Naive thymus-derived CD8-positive, alpha-beta T cell (primary cell): ENCODE data around the gene ADRM1. TPM values are rescaled to one million over a fixed set of nuclear protein-coding genes. Genes with fewer than 3 reads are reported as not detected.

Experiments used
- ATAC-seq, 2 donors: fragments of 150-1000 bp; cut with Tn5 transposase in 1 of 2; sonication (Bioruptor Pico), chemical (Tn5 transposase) in 1 of 2; 1 replicate in 1 of 2; 2 replicates in 1 of 2; pipeline ENCODE4 v1.10.0; 2021; ENCODE audit warnings: mild to moderate bottlenecking in 2 of 2, moderate library complexity in 2 of 2
- POLR2A ChIA-PET: fragments of 350-600 bp; sonication (Branson Sonifier 250); formaldehyde crosslinking; loops from one replicate; lab custom pipeline; 2021; ENCODE audit warnings: antibody characterized with exemption; lab: Charles Lee
- DNase-seq, 10 donors: peaks; one replicate each; pipeline versions ENCODE4 v3.0.0 to v3.0.0-alpha.2; 2020 to 2022
- H3K27ac Mint-ChIP-seq, 10 donors: one replicate each; pipeline ENCODE4 v1.8.0; 2020 to 2022; ENCODE audit warnings: mild to moderate bottlenecking in 10 of 10, mixed read lengths in 10 of 10, moderate library complexity in 4 of 10, inconsistent platforms in 1 of 10
- H3K27me3 Mint-ChIP-seq, 5 donors: one replicate each; pipeline ENCODE4 v1.8.0; 2021 to 2022; ENCODE audit warnings: mixed read lengths in 5 of 5
- H3K36me3 Mint-ChIP-seq, 3 donors: one replicate each; pipeline ENCODE4 v1.8.0; 2020 to 2022; ENCODE audit warnings: mixed read lengths in 3 of 3, mild to moderate bottlenecking in 2 of 3, inconsistent platforms in 1 of 3
- H3K4me1 Mint-ChIP-seq, 4 donors: one replicate each; pipeline ENCODE4 v1.8.0; 2021 to 2022; ENCODE audit warnings: mixed read lengths in 4 of 4
- H3K4me3 Mint-ChIP-seq, 10 donors: one replicate each; pipeline ENCODE4 v1.8.0; 2020 to 2022; ENCODE audit warnings: mild to moderate bottlenecking in 10 of 10, mixed read lengths in 10 of 10, moderate library complexity in 6 of 10, inconsistent platforms in 1 of 10
- H3K9me3 Mint-ChIP-seq, 9 donors: one replicate each; pipeline ENCODE4 v1.8.0; 2020 to 2022; ENCODE audit warnings: mixed read lengths in 9 of 9, mild to moderate bottlenecking in 3 of 9, inconsistent platforms in 1 of 9, moderate library complexity in 1 of 9
- polyA plus RNA-seq, 3 donors: library from polyadenylated mRNA; unstranded; fragments of 300-500 nt; fragmentation: Illumina TruSeq; gene quantifications; one replicate each; pipeline ENCODE4 v1.2.3, GENCODE V29; 2021
- total RNA-seq, 8 experiments: library from RNA in 2 of 8; stranded (reverse) in 2 of 8; gene quantifications; one replicate each; pipeline ENCODE4 v1.2.3 and lab custom pipeline; 2021 to 2026

Gene ADRM1
- total RNA-seq (10 to 100 TPM; 61.1 to 64.0 TPM), polyA plus RNA-seq (10 to 100 TPM; 66.2 to 93.9 (median 68.9) TPM), total RNA-seq (lab: John Stamatoyannopoulos, UW) (28.0 to 156 (median 55.5) reads per million in 6 experiments)

GRCh38 chr20:62302341-62303061, at the start of gene ADRM1:
Gene ADRM1 (plus strand): TSS chr20:62302997. CDS start chr20:62303569, 572 bp downstream.
- POLR2A ChIA-PET = interaction anchor here (0.6 to 1.3 kb wide), 4 partner anchors 11 to 1633 kb away, joined by 3 to 6 read pairs (median 4); partner anchors contain the start of gene RPS21
- H3K27me3 Mint-ChIP-seq = no peaks in the 10 kb centered on the region
- H3K4me1 Mint-ChIP-seq = peaks cover 15 to 40% (median 28%) of the 10 kb centered on the region in 4 donors
- peaks cover 0 to 18% (median 3%) of the 10 kb centered on the region in 3 donors for H3K36me3 Mint-ChIP-seq
- DNase-seq = peak; percentile 92 to 97 (median 95)
- H3K27ac Mint-ChIP-seq = peak within 1 kb of the TSS; percentile 93 to 98 (median 98)
- H3K4me3 Mint-ChIP-seq = peak within 1 kb of the TSS; percentile 89 to 99 (median 95)
- ATAC-seq = peak; percentile 87
- no peaks in the 10 kb centered on the region for H3K9me3 Mint-ChIP-seq

- peaks cover 0 to 40% (median 5%) of the 10 kb centered on the region in 3 donors for H3K36me3 Mint-ChIP-seq
- POLR2A ChIA-PET = interaction anchor here (0.6 to 0.8 kb wide), 2 partner anchors 36 to 133 kb away, joined by 4 to 5 read pairs; partner anchors contain the start of gene RPS21
- H3K27me3 Mint-ChIP-seq = no peaks in the 10 kb centered on the region
- H3K9me3 Mint-ChIP-seq = no peaks in the 10 kb centered on the region
- DNase-seq (no peak), ATAC-seq (no peak)
- peaks cover 22 to 49% (median 26%) of the 10 kb centered on the region in 4 donors for H3K4me1 Mint-ChIP-seq
- peak overlapping the region in 1 of 10 donors; percentile 24 for H3K27ac Mint-ChIP-seq
- H3K4me3 Mint-ChIP-seq = no peak overlapping the region
Measured at GRCh38 chr20:62253398-62253797, 49.4 kb upstream of the ADRM1 start.

DNA sequence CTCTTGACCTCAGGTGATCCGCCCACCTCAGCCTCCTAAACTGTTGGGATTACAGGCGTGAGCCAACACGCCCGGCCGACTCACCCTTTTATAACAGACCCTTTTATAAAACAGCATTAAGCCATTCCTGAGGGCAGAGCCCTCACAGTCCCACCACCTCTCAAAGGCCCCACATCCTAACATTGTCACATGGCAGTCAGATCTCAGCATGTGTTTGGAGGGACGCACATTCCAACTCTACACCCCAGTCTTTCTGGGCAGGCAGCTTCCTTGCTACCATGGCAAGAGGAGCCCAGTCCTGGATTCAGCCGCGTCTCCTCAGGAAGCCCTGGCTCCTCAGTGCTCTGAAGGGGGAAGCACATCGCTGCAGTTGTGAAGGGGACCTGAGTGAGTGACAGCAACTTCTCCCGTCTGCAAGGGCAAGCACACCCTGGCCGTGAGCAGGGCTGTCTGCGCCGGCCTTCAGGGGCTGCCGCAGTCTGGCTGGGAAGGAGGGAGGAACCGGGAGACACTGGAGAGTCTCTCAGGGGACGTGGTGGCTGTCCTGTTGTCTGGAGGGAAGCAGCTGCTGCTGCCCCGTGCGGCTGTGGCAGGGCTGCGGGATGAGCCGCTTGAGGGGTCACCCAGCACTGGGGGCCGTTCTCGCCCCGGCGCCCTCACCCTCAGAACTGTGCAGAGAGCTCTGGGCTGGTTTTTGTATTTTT, 48.6 kb upstream of the ADRM1 start:
- Mint-ChIP-seq H3K4me1 (peaks cover 17 to 44% (median 25%) of the 10 kb centered on the region in 4 donors), H3K9me3 (no peaks in the 10 kb centered on the region), H3K4me3 (no peak overlapping the region), H3K27ac (peak overlapping the region in 2 of 10 donors; percentile 15 to 34), H3K27me3 (no peaks in the 10 kb centered on the region), H3K36me3 (peaks cover 0 to 47% (median 5%) of the 10 kb centered on the region in 3 donors)
- POLR2A ChIA-PET = no interaction called here
- DNase-seq = no peak
- no peak for ATAC-seq

DNA sequence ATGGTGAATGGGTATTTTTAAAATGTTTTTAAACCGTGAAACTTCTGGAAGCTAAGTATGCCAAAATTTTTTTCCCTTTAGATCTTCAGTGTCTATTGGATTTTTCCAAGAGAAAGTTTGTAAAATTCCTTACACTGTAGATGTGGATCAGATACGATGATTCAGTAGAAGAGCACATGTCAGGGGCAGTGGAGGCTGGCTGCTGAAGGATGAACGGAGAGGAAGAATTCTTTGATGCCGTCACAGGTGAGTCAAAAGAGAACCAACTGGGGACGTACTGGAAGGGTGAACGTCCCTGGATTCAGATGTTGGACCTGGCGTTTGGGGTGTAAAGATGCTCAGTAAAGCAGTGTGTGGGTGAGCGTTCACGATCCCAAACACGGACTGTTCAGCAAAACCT, 46.8 kb upstream of the ADRM1 start:
- DNase-seq = no peak
- ATAC-seq = no peak
- peaks cover 8 to 36% (median 17%) of the 10 kb centered on the region in 4 donors for H3K4me1 Mint-ChIP-seq
- no peaks in the 10 kb centered on the region for H3K9me3 Mint-ChIP-seq
- H3K27ac Mint-ChIP-seq = no peak overlapping the region
- POLR2A ChIA-PET = no interaction called here
- no peaks in the 10 kb centered on the region for H3K27me3 Mint-ChIP-seq
- no peak overlapping the region for H3K4me3 Mint-ChIP-seq
- peaks cover 0 to 58% (median 5%) of the 10 kb centered on the region in 3 donors for H3K36me3 Mint-ChIP-seq

DNA sequence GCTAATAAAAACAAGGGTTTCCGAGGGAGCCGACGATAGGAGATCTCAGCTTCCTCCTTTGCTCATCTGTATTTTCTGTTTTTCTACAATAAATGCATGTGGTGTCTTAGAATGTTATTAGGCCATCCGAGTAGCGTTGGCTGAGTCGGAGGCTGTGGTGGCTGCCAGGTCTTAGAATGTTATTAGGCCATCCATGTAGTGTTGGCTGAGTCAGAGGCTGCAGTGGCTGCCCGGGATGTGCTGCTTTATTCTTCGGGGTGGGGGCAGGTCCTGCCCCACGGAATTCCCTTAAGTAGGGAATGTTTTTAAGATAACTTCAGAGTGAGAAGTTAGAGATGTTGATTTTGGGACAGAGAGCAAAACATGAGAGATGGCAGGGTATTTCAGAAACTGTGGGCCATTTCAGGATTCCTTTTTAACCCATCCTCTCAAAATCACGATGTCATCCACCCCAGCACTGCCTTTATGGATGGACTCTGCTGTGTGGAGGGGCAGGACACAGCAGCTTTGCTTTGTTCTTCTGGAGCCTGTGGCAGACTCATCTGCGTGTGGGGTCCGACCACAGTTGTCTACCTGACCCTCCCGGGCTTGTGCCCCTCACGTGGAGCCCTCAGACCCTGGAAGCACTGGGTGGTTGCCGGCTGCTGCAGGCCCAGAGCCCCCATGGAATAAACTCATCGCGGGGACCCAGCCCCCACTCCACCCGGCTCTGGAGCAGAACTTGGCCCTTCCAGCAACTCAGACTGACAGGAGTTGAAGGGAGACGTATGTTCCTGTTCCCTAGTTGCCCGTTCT, 44.1 kb upstream of the ADRM1 start:
- Mint-ChIP-seq H3K27ac (peak overlapping the region in 1 of 10 donors; percentile 73), H3K4me3 (no peak overlapping the region), H3K27me3 (no peaks in the 10 kb centered on the region), H3K9me3 (no peaks in the 10 kb centered on the region), H3K4me1 (peaks cover 4 to 16% (median 7%) of the 10 kb centered on the region in 4 donors), H3K36me3 (peaks cover 0 to 79% (median 5%) of the 10 kb centered on the region in 3 donors)
- DNase-seq = no peak
- no peak for ATAC-seq
- POLR2A ChIA-PET = no interaction called here

- POLR2A ChIA-PET = no interaction called here
- Mint-ChIP-seq H3K4me1 (peaks cover 4 to 13% (median 4%) of the 10 kb centered on the region in 4 donors), H3K27ac (peak overlapping the region in 1 of 10 donors; percentile 73), H3K27me3 (no peaks in the 10 kb centered on the region), H3K36me3 (peaks cover 0 to 83% (median 7%) of the 10 kb centered on the region in 3 donors), H3K4me3 (no peak overlapping the region), H3K9me3 (no peaks in the 10 kb centered on the region)
- ATAC-seq = no peak
- no peak for DNase-seq
Measured at GRCh38 chr20:62259294-62259565, 43.6 kb upstream of the ADRM1 start.

DNA sequence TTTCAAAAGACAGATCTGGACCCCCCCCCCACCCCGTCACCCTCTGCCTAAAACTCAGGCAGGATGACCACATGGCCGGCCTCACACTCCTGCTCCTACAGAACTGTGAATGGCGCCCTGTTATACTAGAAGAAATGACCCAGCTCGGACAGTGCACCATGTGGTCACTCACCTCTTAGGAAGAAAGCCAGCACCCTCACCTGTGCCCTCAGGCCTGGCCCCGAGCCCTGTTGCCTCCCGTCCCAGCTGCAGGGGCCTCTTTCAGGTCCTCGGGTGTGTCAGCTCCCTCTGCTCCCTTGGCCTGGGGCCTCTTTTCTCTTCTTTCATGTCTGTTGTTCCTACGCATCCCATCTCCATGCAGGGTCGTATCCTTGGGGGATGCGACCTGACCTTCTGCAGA, 40.7 kb upstream of the ADRM1 start:
- no peak overlapping the region for H3K4me3 Mint-ChIP-seq
- POLR2A ChIA-PET = no interaction called here
- ATAC-seq (no peak), DNase-seq (no peak)
- peak overlapping the region in 1 of 10 donors; percentile 59 for H3K27ac Mint-ChIP-seq
- peaks cover 0 to 3% (median 1%) of the 10 kb centered on the region in 4 donors for H3K4me1 Mint-ChIP-seq
- no peaks in the 10 kb centered on the region for H3K9me3 Mint-ChIP-seq
- H3K36me3 Mint-ChIP-seq = peaks cover 0 to 87% (median 22%) of the 10 kb centered on the region in 3 donors
- no peaks in the 10 kb centered on the region for H3K27me3 Mint-ChIP-seq

- Mint-ChIP-seq H3K4me3 (no peak overlapping the region), H3K36me3 (peaks cover 0 to 79% (median 22%) of the 10 kb centered on the region in 3 donors), H3K9me3 (no peaks in the 10 kb centered on the region), H3K27me3 (no peaks in the 10 kb centered on the region), H3K27ac (peak overlapping the region in 1 of 10 donors; percentile 78), H3K4me1 (peaks cover 0 to 5% (median 1%) of the 10 kb centered on the region in 4 donors)
- POLR2A ChIA-PET = no interaction called here
- ATAC-seq = no peak
- no peak for DNase-seq
Measured at GRCh38 chr20:62263396-62263795, 39.4 kb upstream of the ADRM1 start.

- POLR2A ChIA-PET = no interaction called here
- Mint-ChIP-seq H3K27me3 (no peaks in the 10 kb centered on the region), H3K4me1 (peaks cover 0 to 5% (median 1%) of the 10 kb centered on the region in 4 donors), H3K27ac (peak overlapping the region in 3 of 10 donors; percentile 27 to 44 (median 34)), H3K9me3 (no peaks in the 10 kb centered on the region), H3K4me3 (no peak overlapping the region), H3K36me3 (peaks cover 0 to 66% (median 22%) of the 10 kb centered on the region in 3 donors)
- DNase-seq = no peak
- ATAC-seq = no peak
Measured at GRCh38 chr20:62265365-62265764, 37.4 kb upstream of the ADRM1 start.

- ATAC-seq (no peak), DNase-seq (no peak)
- Mint-ChIP-seq H3K36me3 (peaks cover 0 to 61% (median 21%) of the 10 kb centered on the region in 3 donors), H3K27me3 (no peaks in the 10 kb centered on the region), H3K27ac (peak overlapping the region in 1 of 10 donors; percentile 34), H3K9me3 (no peaks in the 10 kb centered on the region), H3K4me1 (peaks cover 0 to 5% (median 2%) of the 10 kb centered on the region in 4 donors), H3K4me3 (no peak overlapping the region)
- POLR2A ChIA-PET = no interaction called here
Measured at GRCh38 chr20:62266340-62266739, 36.5 kb upstream of the ADRM1 start.

DNA sequence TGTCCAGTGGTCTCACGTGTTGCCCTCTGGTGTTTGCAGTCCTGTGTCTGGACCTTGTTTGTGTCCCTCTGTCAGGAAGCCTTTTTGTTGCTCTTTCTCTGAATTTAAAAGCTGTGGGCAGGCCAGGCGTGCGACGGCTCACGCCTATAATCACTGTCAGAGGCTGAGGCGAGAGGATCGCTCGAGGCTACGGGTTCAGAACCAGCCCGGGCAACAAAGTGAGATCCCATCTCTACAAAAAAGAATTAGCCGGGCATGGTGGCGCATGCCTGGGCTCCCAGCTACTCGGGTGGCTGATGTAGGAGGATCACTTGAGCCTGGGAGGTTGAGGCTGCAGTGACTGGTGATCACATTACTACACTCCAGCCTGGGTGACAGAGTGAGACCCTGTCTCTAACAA, 35.9 kb upstream of the ADRM1 start:
- Mint-ChIP-seq H3K4me1 (peaks cover 0 to 5% (median 2%) of the 10 kb centered on the region in 4 donors), H3K4me3 (no peak overlapping the region), H3K27me3 (no peaks in the 10 kb centered on the region), H3K27ac (peak overlapping the region in 1 of 10 donors; percentile 13), H3K9me3 (no peaks in the 10 kb centered on the region), H3K36me3 (peaks cover 0 to 59% (median 19%) of the 10 kb centered on the region in 3 donors)
- POLR2A ChIA-PET = no interaction called here
- ATAC-seq = no peak
- DNase-seq = no peak

DNA sequence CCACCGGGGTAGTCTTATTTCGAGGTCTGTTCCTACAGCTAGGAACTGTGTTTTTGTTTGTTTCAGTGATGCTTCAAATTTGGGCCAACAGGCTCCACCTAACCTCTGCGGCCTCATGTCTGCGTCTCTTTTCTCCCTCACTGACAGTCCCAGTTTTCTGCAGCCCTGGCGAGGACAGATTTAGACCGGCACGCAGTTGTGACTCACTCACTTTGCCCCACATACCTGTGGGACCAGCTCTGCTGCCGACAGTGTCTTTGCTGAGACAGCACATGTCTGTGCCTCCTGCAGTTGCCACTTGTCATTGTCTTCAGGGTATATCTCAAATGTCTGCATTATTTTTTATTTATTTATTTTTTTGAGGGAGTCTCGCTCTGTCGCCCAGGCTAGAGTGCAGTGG, 35.3 kb upstream of the ADRM1 start:
- no peaks in the 10 kb centered on the region for H3K27me3 Mint-ChIP-seq
- no peak for DNase-seq
- POLR2A ChIA-PET = no interaction called here
- H3K9me3 Mint-ChIP-seq = no peaks in the 10 kb centered on the region
- H3K4me1 Mint-ChIP-seq = peaks cover 0 to 5% (median 2%) of the 10 kb centered on the region in 4 donors
- no peak for ATAC-seq
- H3K36me3 Mint-ChIP-seq = peaks cover 0 to 56% (median 17%) of the 10 kb centered on the region in 3 donors
- H3K27ac Mint-ChIP-seq = peak overlapping the region in 1 of 10 donors; percentile 13
- no peak overlapping the region for H3K4me3 Mint-ChIP-seq
